Measurements from ENCODE around the gene TSPAN15.
A peak's percentile ranks its signal among the peaks of the same experiment; 100 is the strongest.

The TSPAN15 gene

GRCh38 chr10:69508738-69509340 lies 57.6 kb downstream of the TSPAN15 start:
- no peak for TF ChIP-seq CTCF (IDR thresholded peaks at IDR 0.05; ENCODE audit: insufficient read depth, missing control alignments)
- DNase-seq (ENCODE audit: insufficient read length, low spot score), result no peak
- FAIRE-seq, result no peak

GRCh38 chr10:69512901-69513300 lies 61.6 kb downstream of the TSPAN15 start:
- DNase-seq (ENCODE audit: insufficient read length, low spot score), result no peak
- no peak for FAIRE-seq
- no peak for TF ChIP-seq CTCF (IDR thresholded peaks at IDR 0.05; ENCODE audit: insufficient read depth, missing control alignments)

GRCh38 chr10:69513617-69514016 lies 62.4 kb downstream of the TSPAN15 start:
- FAIRE-seq (no peak), DNase-seq (ENCODE audit: insufficient read length, low spot score) (no peak)
- TF ChIP-seq CTCF (IDR thresholded peaks at IDR 0.05; ENCODE audit: insufficient read depth, missing control alignments), result no peak

- no peak for FAIRE-seq
- no peak for DNase-seq (ENCODE audit: insufficient read length, low spot score)
- TF ChIP-seq CTCF (IDR thresholded peaks at IDR 0.05; ENCODE audit: insufficient read depth, missing control alignments), result peak; percentile 94
Measured at GRCh38 chr10:69515699-69516259, 64.5 kb downstream of the TSPAN15 start.

GRCh38 chr10:69516316-69516715 lies 65.1 kb downstream of the TSPAN15 start:
- FAIRE-seq, result no peak
- no peak for TF ChIP-seq CTCF (IDR thresholded peaks at IDR 0.05; ENCODE audit: insufficient read depth, missing control alignments)
- DNase-seq (ENCODE audit: insufficient read length, low spot score), result no peak

- TF ChIP-seq CTCF (IDR thresholded peaks at IDR 0.05; ENCODE audit: insufficient read depth, missing control alignments), result no peak
- FAIRE-seq (no peak), DNase-seq (ENCODE audit: insufficient read length, low spot score) (no peak)
Measured at GRCh38 chr10:69516796-69517195, 65.5 kb downstream of the TSPAN15 start.

- TF ChIP-seq CTCF (IDR thresholded peaks at IDR 0.05; ENCODE audit: insufficient read depth, missing control alignments), result no peak
- no peak for DNase-seq (ENCODE audit: insufficient read length, low spot score)
- FAIRE-seq, result no peak
Measured at GRCh38 chr10:69517271-69517848, 66.1 kb downstream of the TSPAN15 start.

Measured in D721Med (cell line).